Measurements from ENCODE around the gene TLCD3B. TPM values are rescaled to one million over a fixed set of nuclear protein-coding genes. Genes with fewer than 3 reads are reported as not detected.
"Not testable (repeated sequence)": the region's sequence is repeated elsewhere in the genome, so short reads cannot be mapped to it uniquely, and the experiment has no call there.

Gene TLCD3B
- total RNA-seq, 4 donors from 2014 or later = 0.54 to 0.79 TPM; not detected in 2

DNA sequence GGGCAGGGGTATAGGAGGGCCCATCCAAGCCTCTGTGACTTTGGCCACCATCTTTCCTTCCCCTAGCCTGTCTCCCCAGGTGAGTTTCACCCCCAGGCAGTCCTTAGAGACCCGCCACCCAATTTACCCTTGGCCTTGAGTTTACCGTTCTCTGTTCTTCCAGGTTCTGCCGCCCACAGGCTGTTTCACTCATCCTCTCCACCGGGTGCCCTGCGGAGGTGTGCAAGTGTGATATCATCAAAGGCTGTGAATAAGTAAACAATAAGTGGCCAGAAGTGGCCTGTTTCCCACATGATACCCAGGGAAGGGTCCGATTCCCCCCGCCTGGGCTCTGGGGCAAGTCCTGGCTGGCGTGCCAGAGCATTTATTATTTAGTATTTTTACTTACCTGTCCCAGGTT lies 15.1 kb upstream of the TLCD3B start:
- H3K4me3 ChIP-seq (replicated peaks in 1 of 3) = no peak overlapping the region
- intact Hi-C loops (cut with DNase I) = no loop called here
- H3K27ac ChIP-seq = no peak overlapping the region
- no peaks in the 10 kb centered on the region for H3K27me3 ChIP-seq
- no peaks in the 10 kb centered on the region for H3K9me3 ChIP-seq
- TF ChIP-seq, protein P1, sequence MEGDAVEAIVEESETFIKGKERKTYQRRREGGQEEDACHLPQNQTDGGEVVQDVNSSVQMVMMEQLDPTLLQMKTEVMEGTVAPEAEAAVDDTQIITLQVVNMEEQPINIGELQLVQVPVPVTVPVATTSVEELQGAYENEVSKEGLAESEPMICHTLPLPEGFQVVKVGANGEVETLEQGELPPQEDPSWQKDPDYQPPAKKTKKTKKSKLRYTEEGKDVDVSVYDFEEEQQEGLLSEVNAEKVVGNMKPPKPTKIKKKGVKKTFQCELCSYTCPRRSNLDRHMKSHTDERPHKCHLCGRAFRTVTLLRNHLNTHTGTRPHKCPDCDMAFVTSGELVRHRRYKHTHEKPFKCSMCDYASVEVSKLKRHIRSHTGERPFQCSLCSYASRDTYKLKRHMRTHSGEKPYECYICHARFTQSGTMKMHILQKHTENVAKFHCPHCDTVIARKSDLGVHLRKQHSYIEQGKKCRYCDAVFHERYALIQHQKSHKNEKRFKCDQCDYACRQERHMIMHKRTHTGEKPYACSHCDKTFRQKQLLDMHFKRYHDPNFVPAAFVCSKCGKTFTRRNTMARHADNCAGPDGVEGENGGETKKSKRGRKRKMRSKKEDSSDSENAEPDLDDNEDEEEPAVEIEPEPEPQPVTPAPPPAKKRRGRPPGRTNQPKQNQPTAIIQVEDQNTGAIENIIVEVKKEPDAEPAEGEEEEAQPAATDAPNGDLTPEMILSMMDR (IDR thresholded peaks at IDR 0.05) = no peak
- no peak for TF ChIP-seq POLR2A (IDR thresholded peaks at IDR 0.05)
- H3K4me1 ChIP-seq = no peaks in the 10 kb centered on the region
- DNase-seq = no peak
- 60 to 66% methylated on average over 8 of the region's 8 CpGs for WGBS, 2 donors
- no peaks in the 10 kb centered on the region for H3K36me3 ChIP-seq

DNA sequence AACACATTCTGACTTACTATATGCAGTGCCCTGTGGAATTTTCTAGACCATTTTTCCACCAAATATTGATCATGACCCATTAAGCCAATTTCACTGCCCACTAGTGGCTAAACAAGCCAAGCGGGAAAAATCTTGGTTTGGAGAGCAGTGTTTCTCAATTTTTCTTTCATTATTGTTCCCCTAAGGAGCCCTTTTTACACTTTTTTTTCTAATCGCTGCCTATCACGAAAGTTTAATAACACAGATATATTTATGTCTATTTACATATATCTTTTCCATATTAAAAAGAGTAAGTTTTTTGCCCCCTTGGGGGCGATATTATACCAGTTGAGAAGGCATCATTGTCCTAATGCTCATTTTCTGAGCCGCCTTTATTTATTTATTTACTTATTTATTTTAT lies 10.8 kb upstream of the TLCD3B start:
- Histone ChIP-seq H3K4me3 (replicated peaks in 1 of 3) (no peak overlapping the region), H3K36me3 (no peaks in the 10 kb centered on the region), H3K27me3 (no peaks in the 10 kb centered on the region), H3K27ac (no peak overlapping the region), H3K4me1 (no peaks in the 10 kb centered on the region), H3K9me3 (no peaks in the 10 kb centered on the region)
- no peak for DNase-seq
- 33 to 39% methylated on average over 5 of the region's 5 CpGs for WGBS, 2 donors
- intact Hi-C loops (cut with DNase I) = no loop called here
- TF ChIP-seq, protein P1 (IDR thresholded peaks at IDR 0.05) = peak in 4 of 6 experiments; percentile 19 to 44 (median 38)
- TF ChIP-seq POLR2A (IDR thresholded peaks at IDR 0.05) = no peak

DNA sequence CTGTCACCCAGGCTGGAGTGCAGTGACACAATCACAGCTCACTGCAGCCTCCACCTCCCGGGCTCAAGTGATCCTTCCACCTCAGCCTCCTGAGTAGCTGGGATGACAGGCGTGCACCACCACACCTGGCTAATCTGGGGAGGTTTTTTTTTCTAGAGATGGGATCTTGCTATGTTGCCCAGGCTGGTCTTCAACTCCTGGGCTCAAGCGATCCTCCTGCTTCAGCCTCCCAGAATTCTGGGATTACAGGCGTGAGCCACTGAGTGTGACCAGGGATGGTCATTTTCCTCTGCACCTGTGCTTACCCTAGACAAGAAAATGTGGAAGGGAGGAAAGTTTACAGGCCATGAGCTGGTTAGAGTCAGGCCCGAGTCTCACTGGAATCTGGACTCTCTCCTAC lies 9.6 kb upstream of the TLCD3B start:
- H3K9me3 ChIP-seq; DNase-seq; H3K27me3 ChIP-seq; H3K36me3 ChIP-seq; H3K4me3 ChIP-seq (replicated peaks in 1 of 3); H3K4me1 ChIP-seq; intact Hi-C loops (cut with DNase I); H3K27ac ChIP-seq: not testable (repeated sequence)
- WGBS, 2 donors = 83 to 87% methylated on average over 5 of the region's 5 CpGs

DNA sequence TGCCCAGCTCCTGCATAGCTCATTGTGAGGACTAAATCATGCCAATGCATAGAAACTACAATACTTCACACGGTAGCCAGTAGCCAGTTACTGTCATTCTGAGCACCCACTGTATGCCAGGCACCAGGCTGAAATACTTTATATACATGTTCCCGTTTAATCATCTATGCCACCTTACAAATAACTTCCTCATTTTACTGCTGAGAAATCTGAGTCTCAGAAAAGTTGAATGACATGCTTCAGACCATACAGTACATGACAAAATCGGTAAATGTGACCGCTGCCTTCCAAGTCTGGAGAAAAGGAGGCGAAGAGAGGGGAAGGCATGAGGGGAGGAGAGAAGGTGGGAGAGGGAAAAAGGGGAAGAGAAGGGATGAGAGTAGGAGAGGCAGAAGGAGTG lies 9.2 kb upstream of the TLCD3B start:
- H3K27ac ChIP-seq = no peak overlapping the region
- H3K4me1 ChIP-seq = no peaks in the 10 kb centered on the region
- WGBS, 2 donors = 64 to 81% methylated on average over 5 of the region's 5 CpGs
- no peak for DNase-seq
- no peak overlapping the region for H3K4me3 ChIP-seq (replicated peaks in 1 of 3)
- H3K27me3 ChIP-seq = no peaks in the 10 kb centered on the region
- no peaks in the 10 kb centered on the region for H3K36me3 ChIP-seq
- no peak for TF ChIP-seq POLR2A (IDR thresholded peaks at IDR 0.05)
- TF ChIP-seq, protein P1 (IDR thresholded peaks at IDR 0.05) = no peak
- intact Hi-C loops (cut with DNase I) = no loop called here
- no peaks in the 10 kb centered on the region for H3K9me3 ChIP-seq

DNA sequence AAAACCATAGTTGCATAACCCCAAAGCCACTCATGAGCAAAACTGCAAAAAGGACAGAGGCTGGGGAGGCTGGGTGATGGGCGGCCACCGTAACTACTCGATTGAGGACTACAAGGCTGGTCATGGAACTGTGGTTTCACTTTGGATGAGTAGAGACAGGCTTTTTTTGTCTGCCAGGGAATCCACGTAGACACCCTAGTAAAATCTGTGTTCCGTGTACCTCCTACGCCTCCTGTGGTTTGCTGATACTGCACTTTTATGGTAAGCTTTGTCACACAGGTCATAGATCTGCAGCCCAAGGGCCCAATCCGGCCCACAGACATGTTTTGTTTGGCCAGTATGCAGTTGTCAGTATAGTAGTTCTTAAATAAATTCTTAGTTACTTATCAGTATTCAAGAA lies 2.2 kb upstream of the TLCD3B start:
- H3K27ac ChIP-seq = no peak overlapping the region
- WGBS, 2 donors = 44 to 46% methylated on average over 7 of the region's 7 CpGs
- peaks cover 15% of the 10 kb centered on the region for H3K27me3 ChIP-seq
- no peaks in the 10 kb centered on the region for H3K36me3 ChIP-seq
- H3K4me1 ChIP-seq = peaks cover 0 to 5% of the 10 kb centered on the region in 2 donors
- H3K4me3 ChIP-seq (replicated peaks in 1 of 3) = no peak overlapping the region
- intact Hi-C loops (cut with DNase I) = no loop called here
- TF ChIP-seq, protein P1 (IDR thresholded peaks at IDR 0.05) = peak in 1 of 6 experiments; percentile 2
- TF ChIP-seq POLR2A (IDR thresholded peaks at IDR 0.05) = no peak
- no peaks in the 10 kb centered on the region for H3K9me3 ChIP-seq
- DNase-seq = peak; percentile 28 to 51

Measured in thyroid gland (tissue), 4 donors.